Spleen (tissue), 7 donors: ENCODE data around the gene PLPP7.

Experiments
- CTCF ChIP-seq, 11 experiments: fragments of 200-600 bp in 7 of 11; fragments of 450-650 bp in 4 of 11; sonication (generic) in 4 of 11; IDR thresholded peaks in 8 of 11; conservative IDR thresholded peaks in 3 of 11; 1 replicate in 7 of 11; 2 replicates in 4 of 11; pipeline versions ENCODE4 v1.4.0 to v1.8.0; 2016 to 2021; ENCODE audit warnings: antibody characterized with exemption in 11 of 11, inconsistent platforms in 4 of 11, mild to moderate bottlenecking in 1 of 11
- POLR2A ChIP-seq, 3 donors: fragments of 450-650 bp; IDR thresholded peaks; one replicate each; pipeline ENCODE4 v1.5.1; 2017; ENCODE audit warnings: antibody characterized with exemption in 3 of 3, mild to moderate bottlenecking in 1 of 3
- POLR2AphosphoS5 ChIP-seq, 3 donors: sonication (generic); formaldehyde crosslinking; IDR thresholded peaks; one replicate each; pipeline ENCODE4 v1.5.1; 2017; ENCODE audit warnings: antibody characterized with exemption in 3 of 3
- donor health status: DM: no; HTN: no; CAD: no; lungs with moderate emphysema.
- donor health status: DM: no; HTN: no; CAD: no.
- donor health status: DM: no; HTN: no; CAD: no.

- TF ChIP-seq POLR2AphosphoS5 (IDR thresholded peaks at IDR 0.05): peak; percentile 18 to 56 (median 37)
- no peak for TF ChIP-seq POLR2A (IDR thresholded peaks at IDR 0.05)
- TF ChIP-seq CTCF (IDR thresholded peaks at IDR 0.05 in 8 of 11, conservative IDR thresholded peaks at IDR 0.05 in 3 of 11): peak in 6 of 11 experiments; percentile 5 to 48 (median 40)
Measured at GRCh38 chr9:131275332-131276093, 14.0 kb upstream of the PLPP7 start.
